SK-N-SH (cell line): ENCODE results near the gene GJD3.
"Not testable (repeated sequence)": the region's sequence is repeated elsewhere in the genome, so short reads cannot be mapped to it uniquely, and the experiment has no call there.

Source experiments
- GABPA ChIP-seq: IDR thresholded peaks from 2 replicates; pipeline ENCODE4 v1.4.0; 2012; ENCODE audit warnings: low read depth, mild to moderate bottlenecking
- SMC3 ChIP-seq: IDR thresholded peaks from 2 replicates; pipeline ENCODE4 v1.6.1; 2012; ENCODE audit warnings: low read depth, low read length, improper control_type of control experiment
- USF1 ChIP-seq: IDR thresholded peaks from 2 replicates; pipeline ENCODE4 v1.4.0; 2012; ENCODE audit warnings: low read depth, borderline replicate concordance
- YY1 ChIP-seq: IDR thresholded peaks from 2 replicates; pipeline ENCODE4 v1.4.0; 2012; ENCODE audit warnings: low read depth, mild to moderate bottlenecking
- TF ChIP-seq, protein P1 (sequence below): fragments of 200-600 bp; sonication (generic); IDR thresholded peaks from 2 replicates; pipeline ENCODE4 v1.6.1; 2017; ENCODE audit warnings: antibody characterized with exemption, mild to moderate bottlenecking, moderate library complexity

DNA sequence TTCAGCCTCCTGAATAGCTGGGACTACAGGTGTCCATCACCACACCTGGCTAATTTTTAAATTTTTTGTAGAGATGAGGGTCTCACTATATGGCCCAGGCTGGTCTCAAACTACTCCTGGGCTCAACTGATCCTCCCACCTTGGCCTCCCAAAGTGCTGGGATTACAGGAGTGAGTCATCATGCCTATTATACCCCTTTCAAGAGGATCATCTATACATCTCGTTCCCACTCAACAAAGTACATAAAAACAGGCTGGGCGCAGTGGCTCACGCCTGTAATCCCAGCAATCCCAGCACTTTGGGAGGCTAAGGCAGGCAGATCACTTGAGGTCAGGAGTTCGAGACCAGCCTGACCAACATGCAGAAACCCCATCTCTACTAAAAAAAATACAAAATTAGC is 49.8 kb upstream of the GJD3 start:
- TF ChIP-seq SMC3, GABPA, YY1, USF1: not testable (repeated sequence)
- TF ChIP-seq, protein P1, sequence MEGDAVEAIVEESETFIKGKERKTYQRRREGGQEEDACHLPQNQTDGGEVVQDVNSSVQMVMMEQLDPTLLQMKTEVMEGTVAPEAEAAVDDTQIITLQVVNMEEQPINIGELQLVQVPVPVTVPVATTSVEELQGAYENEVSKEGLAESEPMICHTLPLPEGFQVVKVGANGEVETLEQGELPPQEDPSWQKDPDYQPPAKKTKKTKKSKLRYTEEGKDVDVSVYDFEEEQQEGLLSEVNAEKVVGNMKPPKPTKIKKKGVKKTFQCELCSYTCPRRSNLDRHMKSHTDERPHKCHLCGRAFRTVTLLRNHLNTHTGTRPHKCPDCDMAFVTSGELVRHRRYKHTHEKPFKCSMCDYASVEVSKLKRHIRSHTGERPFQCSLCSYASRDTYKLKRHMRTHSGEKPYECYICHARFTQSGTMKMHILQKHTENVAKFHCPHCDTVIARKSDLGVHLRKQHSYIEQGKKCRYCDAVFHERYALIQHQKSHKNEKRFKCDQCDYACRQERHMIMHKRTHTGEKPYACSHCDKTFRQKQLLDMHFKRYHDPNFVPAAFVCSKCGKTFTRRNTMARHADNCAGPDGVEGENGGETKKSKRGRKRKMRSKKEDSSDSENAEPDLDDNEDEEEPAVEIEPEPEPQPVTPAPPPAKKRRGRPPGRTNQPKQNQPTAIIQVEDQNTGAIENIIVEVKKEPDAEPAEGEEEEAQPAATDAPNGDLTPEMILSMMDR: not testable (repeated sequence)
